ENCODE measurements around the gene GOLGA6L9. TPM values are rescaled to one million over a fixed set of nuclear protein-coding genes. Genes with fewer than 3 reads are reported as not detected.
"Not testable (repeated sequence)": the region's sequence is repeated elsewhere in the genome, so short reads cannot be mapped to it uniquely, and the experiment has no call there.

Gene GOLGA6L9
- total RNA-seq, 2 donors from 2014 or later, result 3.6 to 5.4 TPM

- H3K4me1 ChIP-seq (replicated peaks); H3K27me3 ChIP-seq (replicated peaks; ENCODE audit: insufficient read depth); intact Hi-C loops (cut with DNase I); H3K36me3 ChIP-seq; H3K9me3 ChIP-seq: not testable (repeated sequence)
- WGBS, result under 1% methylated on average over 21 of the region's 32 CpGs
- DNase-seq (ENCODE audit: low spot score), result peak; percentile 4
- peak overlapping the region; percentile 32 for H3K4me3 ChIP-seq
- peak in 1 of 4 experiments; percentile 22 for TF ChIP-seq CTCF (IDR thresholded peaks at IDR 0.05)
- peak overlapping the region in 1 of 2 donors; percentile 77 for H3K27ac ChIP-seq
Measured at GRCh38 chr15:82445420-82445819, 15.8 kb downstream of the GOLGA6L9 start.

- H3K27ac ChIP-seq; DNase-seq (ENCODE audit: low spot score); H3K4me1 ChIP-seq (replicated peaks); intact Hi-C loops (cut with DNase I); H3K9me3 ChIP-seq; H3K4me3 ChIP-seq; H3K36me3 ChIP-seq; H3K27me3 ChIP-seq (replicated peaks; ENCODE audit: insufficient read depth): not testable (repeated sequence)
- 96% methylated on average over 2 of the region's 4 CpGs for WGBS
Measured at GRCh38 chr15:82457336-82457735, 27.7 kb downstream of the GOLGA6L9 start.

GRCh38 chr15:82465629-82466028, 36.0 kb downstream of the GOLGA6L9 start:
- WGBS, result no CpG with 5 or more reads among the region's 5 CpGs
- intact Hi-C loops (cut with DNase I), result not testable (repeated sequence)

GRCh38 chr15:82468205-82468604, 38.6 kb downstream of the GOLGA6L9 start:
- H3K36me3 ChIP-seq; H3K9me3 ChIP-seq; H3K4me1 ChIP-seq (replicated peaks); H3K27me3 ChIP-seq (replicated peaks; ENCODE audit: insufficient read depth); H3K4me3 ChIP-seq; DNase-seq (ENCODE audit: low spot score); H3K27ac ChIP-seq; intact Hi-C loops (cut with DNase I): not testable (repeated sequence)
- no CpG with 5 or more reads among the region's 11 CpGs for WGBS
- TF ChIP-seq CTCF (IDR thresholded peaks at IDR 0.05), result peak in 1 of 4 experiments; percentile 7

More at GRCh38 chr15:82465629-82466028, 36.0 kb downstream of the GOLGA6L9 start:
- H3K4me3 ChIP-seq; H3K27me3 ChIP-seq (replicated peaks; ENCODE audit: insufficient read depth); H3K27ac ChIP-seq; H3K9me3 ChIP-seq; H3K4me1 ChIP-seq (replicated peaks); H3K36me3 ChIP-seq; DNase-seq (ENCODE audit: low spot score): not testable (repeated sequence)

GRCh38 chr15:82469381-82469780, 39.8 kb downstream of the GOLGA6L9 start:
- H3K9me3 ChIP-seq; intact Hi-C loops (cut with DNase I); H3K27me3 ChIP-seq (replicated peaks; ENCODE audit: insufficient read depth); H3K27ac ChIP-seq; H3K4me3 ChIP-seq; DNase-seq (ENCODE audit: low spot score); H3K36me3 ChIP-seq; H3K4me1 ChIP-seq (replicated peaks): not testable (repeated sequence)
- no CpG with 5 or more reads among the region's 12 CpGs for WGBS

- H3K9me3 ChIP-seq; H3K27me3 ChIP-seq (replicated peaks; ENCODE audit: insufficient read depth); DNase-seq (ENCODE audit: low spot score); H3K4me3 ChIP-seq; H3K4me1 ChIP-seq (replicated peaks); H3K36me3 ChIP-seq; H3K27ac ChIP-seq; intact Hi-C loops (cut with DNase I): not testable (repeated sequence)
- 85% methylated on average over 27 of the region's 32 CpGs for WGBS
Measured at GRCh38 chr15:82472269-82472982, 42.8 kb downstream of the GOLGA6L9 start.

GRCh38 chr15:82474596-82475325, 45.1 kb downstream of the GOLGA6L9 start:
- H3K4me1 ChIP-seq (replicated peaks); H3K4me3 ChIP-seq; DNase-seq (ENCODE audit: low spot score); intact Hi-C loops (cut with DNase I); H3K9me3 ChIP-seq; H3K27me3 ChIP-seq (replicated peaks; ENCODE audit: insufficient read depth); H3K27ac ChIP-seq; H3K36me3 ChIP-seq: not testable (repeated sequence)
- WGBS, result 91% methylated on average over 5 of the region's 22 CpGs

- DNase-seq (ENCODE audit: low spot score); intact Hi-C loops (cut with DNase I): not testable (repeated sequence)
- WGBS, result no CpG with 5 or more reads among the region's 11 CpGs
Measured at GRCh38 chr15:82475345-82475967, 45.8 kb downstream of the GOLGA6L9 start.

GRCh38 chr15:82476697-82477342, 47.2 kb downstream of the GOLGA6L9 start:
- intact Hi-C loops (cut with DNase I); DNase-seq (ENCODE audit: low spot score); H3K9me3 ChIP-seq; H3K4me3 ChIP-seq; H3K27ac ChIP-seq; H3K27me3 ChIP-seq (replicated peaks; ENCODE audit: insufficient read depth); H3K36me3 ChIP-seq; H3K4me1 ChIP-seq (replicated peaks): not testable (repeated sequence)
- 73% methylated on average over 13 of the region's 14 CpGs for WGBS

More at GRCh38 chr15:82475345-82475967, 45.8 kb downstream of the GOLGA6L9 start:
- not testable (repeated sequence) for H3K4me1 ChIP-seq (replicated peaks); H3K4me3 ChIP-seq; H3K27ac ChIP-seq; H3K36me3 ChIP-seq; H3K27me3 ChIP-seq (replicated peaks; ENCODE audit: insufficient read depth); H3K9me3 ChIP-seq
